Stimulated activated CD4-positive, alpha-beta T cell treated with anti-CD3 and anti-CD28 coated beads, Interleukin-1b, Interleukin-23, amount 100 ng/mL, for 24 hours (primary cell): Measurements from ENCODE around the gene TTC13.

ENCODE experiments used
- DNase-seq, 4 experiments: peaks; one replicate each; pipeline ENCODE4 v3.0.0-alpha.2; 2020; ENCODE audit warnings: low read depth in 4 of 4, low spot score in 1 of 4

TTC13 gene

DNA sequence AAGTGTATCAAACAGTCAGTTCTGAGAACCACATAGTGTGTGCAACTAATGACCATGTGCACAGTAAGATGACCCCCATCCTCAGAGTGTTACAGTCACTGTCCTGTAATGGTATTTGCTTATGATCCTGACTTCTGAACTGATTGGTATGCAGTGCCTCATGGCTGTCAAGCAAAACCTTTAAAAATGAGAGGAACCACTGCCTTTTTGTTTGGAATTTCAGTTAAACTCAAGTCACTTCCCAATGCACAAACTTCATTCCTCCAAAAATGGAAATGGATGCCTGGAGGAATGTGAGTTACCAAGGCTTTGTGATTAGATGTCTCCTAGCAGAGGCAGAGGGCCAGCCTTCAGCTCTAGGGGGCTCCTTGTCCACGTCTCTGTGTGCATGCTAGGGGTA is 120.8 kb downstream of the TTC13 start:
- DNase-seq: no peak

DNA sequence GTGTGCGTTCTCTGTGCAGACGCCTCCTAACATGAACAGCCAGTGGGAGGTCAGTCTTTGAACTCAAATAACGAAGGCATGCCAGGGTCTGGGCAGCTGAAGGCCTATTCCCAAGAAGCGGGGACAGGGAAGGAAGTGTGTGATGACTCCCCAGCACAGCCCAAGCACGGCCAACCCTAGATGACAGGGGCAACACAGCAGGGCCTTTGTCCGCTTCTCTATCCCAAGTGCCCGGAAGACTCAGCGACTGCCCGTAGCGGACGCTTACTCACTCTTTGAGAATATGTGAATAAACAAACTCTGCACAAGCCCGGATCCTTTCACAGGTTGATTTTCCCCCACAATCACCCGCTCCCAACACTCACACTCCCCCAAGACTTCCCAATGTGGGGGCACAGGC is 121.6 kb downstream of the TTC13 start:
- no peak for DNase-seq
